Stimulated activated CD4-positive, alpha-beta T cell treated with anti-CD3 and anti-CD28 coated beads, Interleukin-1b, Interleukin-23, amount 100 ng/mL, for 1 hour (primary cell): Measurements from ENCODE around the gene RIGI.
"Not testable (repeated sequence)": the region's sequence is repeated elsewhere in the genome, so short reads cannot be mapped to it uniquely, and the experiment has no call there.

ENCODE experiments used
- DNase-seq, 2 donors: peaks; one replicate each; pipeline ENCODE4 v3.0.0-alpha.2; 2020; ENCODE audit warnings: low read depth in 2 of 2

RIGI gene

GRCh38 chr9:32526041-32526706 is at the start of gene RIGI:
TSS of gene RIGI (minus strand) at chr9:32526196. CDS start at chr9:32526166, 30 bp downstream.
- peak; percentile 34 to 48 for DNase-seq

- no peak for DNase-seq
Measured at GRCh38 chr9:32574858-32575257, 48.9 kb upstream of the RIGI start.

- DNase-seq = no peak
Measured at GRCh38 chr9:32573821-32574220, 47.8 kb upstream of the RIGI start.

- peak; percentile 84 to 90 for DNase-seq
Measured at GRCh38 chr9:32572900-32573523, 47.0 kb upstream of the RIGI start, which contains the start of gene NDUFB6. TSS of gene NDUFB6 (minus strand) at chr9:32573159. CDS start at chr9:32573060, 99 bp downstream.

- peak; percentile 18 to 52 for DNase-seq
Measured at GRCh38 chr9:32571969-32572899, 46.2 kb upstream of the RIGI start.

GRCh38 chr9:32570262-32570661 is 44.3 kb upstream of the RIGI start:
- DNase-seq = no peak

GRCh38 chr9:32566770-32567169 is 40.8 kb upstream of the RIGI start:
- DNase-seq = no peak

- no peak for DNase-seq
Measured at GRCh38 chr9:32565967-32566366, 40.0 kb upstream of the RIGI start.

- no peak for DNase-seq
Measured at GRCh38 chr9:32558408-32558934, 32.5 kb upstream of the RIGI start.

GRCh38 chr9:32554591-32554990 is 28.6 kb upstream of the RIGI start:
- DNase-seq = no peak

- DNase-seq = no peak
Measured at GRCh38 chr9:32554107-32554506, 28.1 kb upstream of the RIGI start.

- peak; percentile 67 to 82 for DNase-seq
Measured at GRCh38 chr9:32552172-32552872, 26.3 kb upstream of the RIGI start, which contains the start of the genes SMIM27 and TOPORS. TSS of gene SMIM27 (plus strand) at chr9:32552327. CDS start at chr9:32552435, 108 bp downstream. TSS of gene TOPORS (minus strand) at chr9:32552586. CDS start at chr9:32552436, 150 bp downstream.

GRCh38 chr9:32551276-32552051 is 25.5 kb upstream of the RIGI start:
- DNase-seq = peak in 1 of 2 donors; percentile 32

GRCh38 chr9:32550562-32551275 is 24.7 kb upstream of the RIGI start:
- DNase-seq = peak; percentile 84 to 88

- no peak for DNase-seq
Measured at GRCh38 chr9:32550150-32550561, 24.2 kb upstream of the RIGI start.

- not testable (repeated sequence) for DNase-seq
Measured at GRCh38 chr9:32548213-32548612, 22.2 kb upstream of the RIGI start.

GRCh38 chr9:32545884-32546283 is 19.9 kb upstream of the RIGI start:
- DNase-seq = no peak

- DNase-seq = no peak
Measured at GRCh38 chr9:32543047-32543446, 17.1 kb upstream of the RIGI start.

GRCh38 chr9:32533816-32534215 is 7.8 kb upstream of the RIGI start:
- DNase-seq = no peak

- no peak for DNase-seq
Measured at GRCh38 chr9:32533336-32533735, 7.3 kb upstream of the RIGI start.
